Measurements from ENCODE around the gene CELF3.
A peak's percentile ranks its signal among the peaks of the same experiment; 100 is the strongest.

Gene CELF3

DNA sequence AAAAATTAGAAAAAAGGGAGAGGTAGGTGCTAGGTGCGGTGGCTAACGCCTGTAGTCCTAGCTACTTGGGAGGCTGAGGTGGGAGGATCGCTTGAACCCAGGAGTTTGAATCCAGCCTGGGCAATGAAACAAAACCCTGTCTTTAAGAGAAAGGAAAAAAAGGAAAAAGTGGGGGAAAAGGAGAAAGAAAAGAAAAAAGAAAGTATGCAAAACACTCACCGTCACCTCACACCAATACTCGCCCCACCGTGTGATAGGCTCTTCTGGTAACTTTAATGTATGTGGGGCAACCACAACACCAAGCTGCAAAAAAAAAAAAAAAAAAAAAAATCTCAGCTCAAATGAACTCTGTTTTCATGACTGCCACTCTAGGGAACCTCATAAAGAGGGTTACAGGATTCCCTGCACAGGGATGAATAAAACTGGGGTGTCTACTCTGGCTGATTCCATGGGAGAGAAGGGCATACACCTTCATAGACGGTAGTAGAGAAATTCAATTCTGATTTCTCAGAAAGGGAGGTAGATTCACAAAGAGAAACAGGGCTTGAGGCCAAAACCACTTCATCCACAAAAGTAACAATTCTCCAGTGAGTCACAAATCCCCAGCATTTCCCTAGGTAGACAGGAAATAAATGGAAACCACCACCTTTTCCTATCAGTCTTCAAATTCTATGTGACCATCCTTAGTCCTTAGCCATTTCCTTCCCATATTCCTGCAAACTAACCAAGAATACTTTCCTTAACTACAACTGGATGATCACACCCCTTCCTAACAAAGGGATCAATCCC lies 44.2 kb upstream of the CELF3 start:
- no peak for TF ChIP-seq RAD21 (IDR thresholded peaks at IDR 0.05; ENCODE audit: low read depth)
- no peak for TF ChIP-seq CREB1 (IDR thresholded peaks at IDR 0.05; ENCODE audit: low read depth)
- TF ChIP-seq TAF1 (IDR thresholded peaks at IDR 0.05; ENCODE audit: low read depth) = no peak
- TF ChIP-seq, protein P1, sequence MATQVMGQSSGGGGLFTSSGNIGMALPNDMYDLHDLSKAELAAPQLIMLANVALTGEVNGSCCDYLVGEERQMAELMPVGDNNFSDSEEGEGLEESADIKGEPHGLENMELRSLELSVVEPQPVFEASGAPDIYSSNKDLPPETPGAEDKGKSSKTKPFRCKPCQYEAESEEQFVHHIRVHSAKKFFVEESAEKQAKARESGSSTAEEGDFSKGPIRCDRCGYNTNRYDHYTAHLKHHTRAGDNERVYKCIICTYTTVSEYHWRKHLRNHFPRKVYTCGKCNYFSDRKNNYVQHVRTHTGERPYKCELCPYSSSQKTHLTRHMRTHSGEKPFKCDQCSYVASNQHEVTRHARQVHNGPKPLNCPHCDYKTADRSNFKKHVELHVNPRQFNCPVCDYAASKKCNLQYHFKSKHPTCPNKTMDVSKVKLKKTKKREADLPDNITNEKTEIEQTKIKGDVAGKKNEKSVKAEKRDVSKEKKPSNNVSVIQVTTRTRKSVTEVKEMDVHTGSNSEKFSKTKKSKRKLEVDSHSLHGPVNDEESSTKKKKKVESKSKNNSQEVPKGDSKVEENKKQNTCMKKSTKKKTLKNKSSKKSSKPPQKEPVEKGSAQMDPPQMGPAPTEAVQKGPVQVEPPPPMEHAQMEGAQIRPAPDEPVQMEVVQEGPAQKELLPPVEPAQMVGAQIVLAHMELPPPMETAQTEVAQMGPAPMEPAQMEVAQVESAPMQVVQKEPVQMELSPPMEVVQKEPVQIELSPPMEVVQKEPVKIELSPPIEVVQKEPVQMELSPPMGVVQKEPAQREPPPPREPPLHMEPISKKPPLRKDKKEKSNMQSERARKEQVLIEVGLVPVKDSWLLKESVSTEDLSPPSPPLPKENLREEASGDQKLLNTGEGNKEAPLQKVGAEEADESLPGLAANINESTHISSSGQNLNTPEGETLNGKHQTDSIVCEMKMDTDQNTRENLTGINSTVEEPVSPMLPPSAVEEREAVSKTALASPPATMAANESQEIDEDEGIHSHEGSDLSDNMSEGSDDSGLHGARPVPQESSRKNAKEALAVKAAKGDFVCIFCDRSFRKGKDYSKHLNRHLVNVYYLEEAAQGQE (IDR thresholded peaks at IDR 0.05; ENCODE audit: low read depth) = no peak
- TF ChIP-seq TCF12 (IDR thresholded peaks at IDR 0.05; ENCODE audit: low read depth) = no peak
- TF ChIP-seq, protein P2, sequence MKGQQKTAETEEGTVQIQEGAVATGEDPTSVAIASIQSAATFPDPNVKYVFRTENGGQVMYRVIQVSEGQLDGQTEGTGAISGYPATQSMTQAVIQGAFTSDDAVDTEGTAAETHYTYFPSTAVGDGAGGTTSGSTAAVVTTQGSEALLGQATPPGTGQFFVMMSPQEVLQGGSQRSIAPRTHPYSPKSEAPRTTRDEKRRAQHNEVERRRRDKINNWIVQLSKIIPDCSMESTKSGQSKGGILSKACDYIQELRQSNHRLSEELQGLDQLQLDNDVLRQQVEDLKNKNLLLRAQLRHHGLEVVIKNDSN (IDR thresholded peaks at IDR 0.05) = no peak
- no peak for TF ChIP-seq EP300 (IDR thresholded peaks at IDR 0.05; ENCODE audit: borderline replicate concordance)
- no peak for TF ChIP-seq FOXM1 (IDR thresholded peaks at IDR 0.05; ENCODE audit: borderline replicate concordance, low read depth)
- no peak for TF ChIP-seq NFIC (IDR thresholded peaks at IDR 0.05)
- no peak for TF ChIP-seq CEBPB (IDR thresholded peaks at IDR 0.05)
- TF ChIP-seq EGR1 (IDR thresholded peaks at IDR 0.05) = no peak
- no peak for TF ChIP-seq YY1 (IDR thresholded peaks at IDR 0.05; ENCODE audit: low read depth)
- TF ChIP-seq, protein P3, sequence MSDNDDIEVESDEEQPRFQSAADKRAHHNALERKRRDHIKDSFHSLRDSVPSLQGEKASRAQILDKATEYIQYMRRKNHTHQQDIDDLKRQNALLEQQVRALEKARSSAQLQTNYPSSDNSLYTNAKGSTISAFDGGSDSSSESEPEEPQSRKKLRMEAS (IDR thresholded peaks at IDR 0.05) = no peak
- no peak for TF ChIP-seq TEAD4 (IDR thresholded peaks at IDR 0.05)
- no peak for TF ChIP-seq ZBTB7A (IDR thresholded peaks at IDR 0.05; ENCODE audit: low read depth)

DNA sequence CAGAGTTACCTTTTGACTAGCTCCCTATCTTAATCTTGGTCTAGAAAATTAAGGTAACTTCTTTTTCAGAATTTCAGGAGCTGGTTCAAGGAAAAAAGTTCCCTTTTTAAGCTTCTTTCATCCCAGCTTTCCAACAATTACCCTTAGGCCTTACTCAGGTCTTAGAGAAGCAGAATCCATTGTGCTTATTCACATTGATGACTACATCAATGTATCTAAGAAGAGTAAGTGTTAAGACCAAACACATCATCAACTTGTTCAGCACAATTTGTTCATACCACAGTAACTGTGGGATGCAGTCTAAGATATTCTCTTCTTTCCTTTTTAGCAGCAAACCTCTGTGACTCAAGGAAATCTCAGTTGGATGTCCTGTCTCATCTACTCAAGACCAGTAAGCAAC lies 42.6 kb upstream of the CELF3 start:
- TF ChIP-seq TCF12 (IDR thresholded peaks at IDR 0.05; ENCODE audit: low read depth) = no peak

DNA sequence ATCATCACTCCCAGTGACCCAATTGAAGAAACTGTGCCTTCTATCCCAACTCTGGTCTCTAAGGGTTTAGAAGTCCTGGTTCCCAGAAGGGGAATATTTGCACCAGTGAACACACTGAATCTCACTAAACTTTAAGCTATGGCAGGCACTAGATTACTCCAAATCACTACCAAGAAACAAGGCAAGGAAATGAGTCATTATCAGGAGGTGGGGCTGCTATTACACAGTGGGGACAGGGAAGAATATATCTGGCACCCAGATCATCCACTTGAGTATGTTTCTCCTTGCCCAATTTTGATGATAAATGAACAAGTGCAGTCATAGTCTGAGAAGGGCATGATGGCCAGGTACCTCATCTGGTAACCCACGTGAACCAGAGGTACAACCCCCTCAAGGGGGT lies 39.7 kb upstream of the CELF3 start:
- TF ChIP-seq EP300 (IDR thresholded peaks at IDR 0.05; ENCODE audit: borderline replicate concordance) (no peak), CEBPB (IDR thresholded peaks at IDR 0.05) (no peak)
- TF ChIP-seq, protein P3 (IDR thresholded peaks at IDR 0.05) = no peak

DNA sequence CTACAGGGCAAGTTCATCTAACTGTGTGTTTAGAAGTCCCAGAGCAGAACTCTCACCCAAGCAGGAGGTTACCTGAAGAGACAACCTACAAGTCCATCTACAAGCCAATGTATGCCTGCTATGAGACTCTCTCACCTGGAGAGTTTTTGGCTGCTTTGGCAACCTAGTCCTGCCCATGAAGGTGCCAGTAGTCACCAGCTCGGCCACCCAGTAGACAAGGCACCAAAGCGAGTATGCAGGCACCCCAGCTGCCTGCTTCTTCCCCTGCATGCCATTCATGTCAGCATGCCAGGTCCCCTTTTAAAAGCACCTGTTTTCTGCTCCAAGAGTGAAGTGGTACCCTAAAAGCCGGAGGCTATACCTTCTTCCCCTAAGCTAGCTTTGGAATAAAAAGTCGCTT lies 24.9 kb upstream of the CELF3 start:
- no peak for TF ChIP-seq EP300 (IDR thresholded peaks at IDR 0.05; ENCODE audit: borderline replicate concordance)
- TF ChIP-seq YY1 (IDR thresholded peaks at IDR 0.05; ENCODE audit: low read depth) = no peak
- TF ChIP-seq FOXM1 (IDR thresholded peaks at IDR 0.05; ENCODE audit: borderline replicate concordance, low read depth) = no peak
- no peak for TF ChIP-seq ZBTB7A (IDR thresholded peaks at IDR 0.05; ENCODE audit: low read depth)
- TF ChIP-seq RAD21 (IDR thresholded peaks at IDR 0.05; ENCODE audit: low read depth) = no peak

DNA sequence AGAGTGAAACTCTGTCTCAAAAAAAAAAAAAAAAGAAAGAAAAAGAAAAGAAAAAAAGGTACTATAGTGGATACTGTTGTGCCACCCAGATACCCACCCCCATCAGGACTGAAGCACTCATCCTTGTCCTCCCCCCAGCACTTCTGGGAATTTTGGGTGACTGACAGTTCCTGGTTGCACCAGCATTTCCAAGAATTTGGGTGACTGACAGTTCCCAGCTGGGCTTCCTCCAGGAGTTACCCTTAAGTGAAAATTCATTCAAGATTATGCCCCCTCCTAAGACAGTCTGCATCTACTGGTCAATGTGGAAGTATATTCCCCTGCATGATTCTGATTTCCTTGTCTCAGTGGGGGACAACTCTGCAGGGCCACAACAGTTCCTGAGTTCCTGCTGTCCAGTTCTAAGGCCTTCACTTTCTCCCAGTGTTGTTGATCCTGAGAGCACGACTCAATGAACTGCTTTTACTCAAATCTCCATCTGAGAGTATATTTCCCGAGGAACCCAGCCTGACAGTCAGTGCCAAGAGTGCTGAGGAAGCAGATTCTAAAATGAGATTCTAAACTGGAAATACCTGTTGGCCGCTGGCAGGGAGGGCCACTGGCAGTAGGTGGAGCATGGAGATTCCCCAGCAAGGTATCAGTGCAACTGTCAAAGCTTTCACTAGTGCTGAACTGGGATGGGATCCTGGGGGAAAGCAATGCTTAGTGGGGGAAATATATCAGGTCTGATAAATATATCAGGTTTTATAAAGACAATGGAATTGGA lies 23.2 kb upstream of the CELF3 start:
- TF ChIP-seq, protein P2 (IDR thresholded peaks at IDR 0.05) = no peak
- TF ChIP-seq RAD21 (IDR thresholded peaks at IDR 0.05; ENCODE audit: low read depth) = peak; percentile 21; the same call in 1 of the 2 replicates
- TF ChIP-seq EP300 (IDR thresholded peaks at IDR 0.05; ENCODE audit: borderline replicate concordance) = no peak
- TF ChIP-seq CEBPB (IDR thresholded peaks at IDR 0.05) = no peak
- TF ChIP-seq EGR1 (IDR thresholded peaks at IDR 0.05) = no peak
- TF ChIP-seq, protein P3 (IDR thresholded peaks at IDR 0.05) = no peak
- TF ChIP-seq TAF1 (IDR thresholded peaks at IDR 0.05; ENCODE audit: low read depth) = no peak
- 0 out of 2 replicates have a peak, but pooled peaks have one; percentile 19 for TF ChIP-seq TEAD4 (IDR thresholded peaks at IDR 0.05)
- no peak for TF ChIP-seq FOXM1 (IDR thresholded peaks at IDR 0.05; ENCODE audit: borderline replicate concordance, low read depth)
- no peak for TF ChIP-seq YY1 (IDR thresholded peaks at IDR 0.05; ENCODE audit: low read depth)
- no peak for TF ChIP-seq TCF12 (IDR thresholded peaks at IDR 0.05; ENCODE audit: low read depth)
- no peak for TF ChIP-seq ZBTB7A (IDR thresholded peaks at IDR 0.05; ENCODE audit: low read depth)
- TF ChIP-seq, protein P1 (IDR thresholded peaks at IDR 0.05; ENCODE audit: low read depth) = 0 out of 2 replicates have a peak, but pooled peaks have one; percentile 20
- TF ChIP-seq CREB1 (IDR thresholded peaks at IDR 0.05; ENCODE audit: low read depth) = no peak
- peak; percentile 27; the same call in 1 of the 2 replicates for TF ChIP-seq NFIC (IDR thresholded peaks at IDR 0.05)
